Measurements from ENCODE around the gene MPPED1. TPM values are rescaled to one million over a fixed set of nuclear protein-coding genes. Genes with fewer than 3 reads are reported as not detected.

MPPED1 gene
- total RNA-seq, 1 experiment from 2014 or later: not detected

DNA sequence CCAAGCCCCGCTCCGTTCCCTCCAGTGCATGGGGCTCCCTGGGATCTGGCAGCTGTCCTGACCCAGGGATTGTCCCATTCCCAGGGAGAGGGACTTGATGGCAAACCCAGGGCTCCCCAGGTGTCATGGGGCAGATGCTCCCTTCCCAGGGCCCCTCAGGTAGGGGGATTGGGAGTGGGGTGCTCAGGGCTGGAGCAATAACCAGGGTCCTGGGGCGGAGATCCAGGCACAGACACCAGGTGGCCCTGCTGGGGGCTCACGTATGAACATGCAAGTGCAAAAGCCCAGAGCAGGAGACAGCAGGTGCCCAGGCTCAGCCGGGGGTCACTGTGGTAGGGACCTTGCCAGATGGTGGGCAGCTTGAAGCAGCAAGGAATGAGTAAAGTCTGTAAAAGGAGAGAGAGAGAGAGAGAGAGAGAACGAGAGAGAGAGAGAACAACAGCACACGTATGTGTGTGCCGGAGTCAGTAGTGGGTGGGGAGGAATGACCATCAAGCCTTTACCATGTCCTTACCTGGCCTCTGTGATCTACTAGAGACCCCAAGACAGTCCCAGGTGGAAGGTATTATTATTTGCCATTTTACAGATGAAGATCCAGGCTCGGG, 19.3 kb upstream of the MPPED1 start:
- DNase-seq (ENCODE audit: low read depth): no peak

- no peak for DNase-seq (ENCODE audit: low read depth)
These were observed 18.5 kb upstream of the MPPED1 start for GRCh38 chr22:43393132-43393843.

- DNase-seq (ENCODE audit: low read depth): no peak
These were observed 17.9 kb upstream of the MPPED1 start for GRCh38 chr22:43393844-43394474.

GRCh38 chr22:43395086-43395695, 16.6 kb upstream of the MPPED1 start:
- no peak for DNase-seq (ENCODE audit: low read depth)

- DNase-seq (ENCODE audit: low read depth): no peak
These were observed 15.4 kb upstream of the MPPED1 start for GRCh38 chr22:43396321-43396933.

DNA sequence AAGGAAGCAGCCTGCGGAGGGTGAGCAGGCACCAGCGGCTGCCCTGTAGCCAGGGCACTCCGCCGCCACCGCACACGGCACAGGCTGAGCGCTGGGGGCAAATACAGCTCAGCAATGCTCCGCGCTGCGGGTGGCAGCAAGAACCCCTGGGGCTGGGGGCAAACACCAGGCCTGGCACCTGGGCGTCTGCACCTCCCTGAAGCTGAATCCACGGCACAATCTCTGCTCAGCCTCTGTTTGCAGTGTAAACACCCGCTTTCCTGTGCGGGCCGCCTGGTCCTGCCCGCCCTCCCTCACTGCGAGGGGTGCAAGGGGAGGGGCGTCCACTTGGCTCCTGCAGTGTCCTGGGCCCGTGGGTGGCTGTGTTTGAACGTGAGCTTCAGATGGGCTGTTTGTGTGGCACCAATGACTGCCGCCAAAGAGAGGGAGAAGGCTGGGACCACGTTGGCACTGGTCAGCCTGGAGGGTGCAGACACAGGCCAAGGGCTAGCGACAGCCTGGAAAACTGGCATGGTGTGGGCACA, 14.8 kb upstream of the MPPED1 start:
- no peak for DNase-seq (ENCODE audit: low read depth)

DNA sequence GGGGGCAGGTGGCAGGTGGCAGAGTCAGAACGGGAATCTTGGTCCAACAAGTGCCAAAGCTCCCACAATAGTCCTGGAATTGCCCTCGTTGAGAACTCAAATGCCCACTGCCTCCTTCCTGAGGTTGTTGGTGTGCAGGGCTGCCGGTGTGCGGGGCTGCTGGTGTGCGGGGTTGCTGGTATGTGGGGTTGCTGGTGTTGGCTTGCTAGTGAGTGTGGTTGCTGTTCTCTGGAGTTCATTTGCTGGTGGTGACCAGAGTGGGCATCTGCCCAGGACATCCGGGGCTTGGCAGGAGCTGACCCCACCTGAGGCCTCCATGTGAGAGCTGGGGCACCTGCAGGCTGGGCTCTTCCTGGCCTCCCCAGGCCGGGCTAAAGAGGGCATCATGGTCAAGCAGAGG, 14.0 kb upstream of the MPPED1 start:
- DNase-seq (ENCODE audit: low read depth): no peak

GRCh38 chr22:43398246-43398645, 13.6 kb upstream of the MPPED1 start:
- DNase-seq (ENCODE audit: low read depth): no peak

GRCh38 chr22:43398910-43399309, 12.9 kb upstream of the MPPED1 start:
- DNase-seq (ENCODE audit: low read depth): no peak

- DNase-seq (ENCODE audit: low read depth): no peak
These were observed 12.4 kb upstream of the MPPED1 start for GRCh38 chr22:43399338-43399979.

- DNase-seq (ENCODE audit: low read depth): no peak
These were observed 11.8 kb upstream of the MPPED1 start for GRCh38 chr22:43399980-43400358.

- no peak for DNase-seq (ENCODE audit: low read depth)
These were observed 11.4 kb upstream of the MPPED1 start for GRCh38 chr22:43400449-43400848.

GRCh38 chr22:43401233-43401632, 10.6 kb upstream of the MPPED1 start:
- DNase-seq (ENCODE audit: low read depth): no peak

GRCh38 chr22:43401661-43402060, 10.2 kb upstream of the MPPED1 start:
- no peak for DNase-seq (ENCODE audit: low read depth)

GRCh38 chr22:43402128-43402527, 9.7 kb upstream of the MPPED1 start:
- no peak for DNase-seq (ENCODE audit: low read depth)

- no peak for DNase-seq (ENCODE audit: low read depth)
These were observed 7.0 kb upstream of the MPPED1 start for GRCh38 chr22:43404673-43405385.

GRCh38 chr22:43406186-43406790, 5.5 kb upstream of the MPPED1 start:
- no peak for DNase-seq (ENCODE audit: low read depth)

DNA sequence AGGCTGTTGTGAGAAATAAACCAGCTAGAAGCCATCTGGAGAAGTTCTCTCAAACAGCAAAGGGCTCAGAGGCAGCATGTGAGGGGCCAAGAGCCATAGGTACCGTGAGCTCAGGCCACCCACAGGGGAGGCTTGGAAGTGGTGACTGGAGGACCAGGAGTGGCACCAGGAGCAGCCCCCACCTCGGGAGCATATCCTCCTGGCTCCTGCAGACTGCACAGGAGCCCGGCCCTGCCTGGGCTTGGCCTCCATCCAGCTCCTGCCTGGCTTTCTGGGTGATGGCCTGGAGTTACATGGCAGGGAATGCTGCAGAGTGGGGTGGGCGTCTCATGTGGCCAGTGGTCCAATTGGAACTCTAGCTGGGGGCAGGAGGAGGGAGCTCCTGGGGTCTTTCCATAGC, 4.2 kb upstream of the MPPED1 start:
- no peak for DNase-seq (ENCODE audit: low read depth)

GRCh38 chr22:43408009-43408408, 3.8 kb upstream of the MPPED1 start:
- DNase-seq (ENCODE audit: low read depth): no peak

- DNase-seq (ENCODE audit: low read depth): no peak
These were observed 2.8 kb upstream of the MPPED1 start for GRCh38 chr22:43409046-43409445.

- DNase-seq (ENCODE audit: low read depth): no peak
These were observed 2.0 kb upstream of the MPPED1 start for GRCh38 chr22:43409800-43410199.

All from M059J (cell line).